Stomach smooth muscle (tissue), 2 donors: ENCODE data around the gene RABGEF1.
"Not testable (repeated sequence)": the region's sequence is repeated elsewhere in the genome, so short reads cannot be mapped to it uniquely, and the experiment has no call there.

ENCODE experiments used
- H3K27ac ChIP-seq: one replicate; pipeline ENCODE4 v1.7.0; 2013; ENCODE audit warnings: mild to moderate bottlenecking, low read length, inconsistent platforms
- H3K27me3 ChIP-seq, 2 donors: one replicate each; pipeline ENCODE4 v1.7.0; 2013; ENCODE audit warnings: low read length in 2 of 2; ENCODE audit not compliant: insufficient read depth in 2 of 2, control insufficient read depth in 1 of 2
- H3K36me3 ChIP-seq, 2 donors: one replicate each; pipeline ENCODE4 v1.7.0; 2013; ENCODE audit warnings: low read length in 2 of 2; ENCODE audit not compliant: control insufficient read depth in 2 of 2, insufficient read depth in 2 of 2
- H3K4me1 ChIP-seq: one replicate; pipeline ENCODE4 v1.7.0; 2013; ENCODE audit warnings: low read length; ENCODE audit not compliant: control insufficient read depth, insufficient read depth
- H3K4me3 ChIP-seq, 2 donors: one replicate each; pipeline ENCODE4 v1.7.0; 2013; ENCODE audit warnings: low read length in 2 of 2
- H3K9ac ChIP-seq, 2 donors: one replicate each; pipeline ENCODE4 v1.7.0; 2013; ENCODE audit warnings: low read length in 2 of 2, mild to moderate bottlenecking in 1 of 2
- H3K9me3 ChIP-seq, 2 donors: one replicate each; pipeline ENCODE4 v1.7.0; 2013; ENCODE audit warnings: low read length in 2 of 2; ENCODE audit not compliant: control insufficient read depth in 2 of 2
- donor health status: healthy.
- donor health status: Pancreatic carcinoma.

RABGEF1 gene

DNA sequence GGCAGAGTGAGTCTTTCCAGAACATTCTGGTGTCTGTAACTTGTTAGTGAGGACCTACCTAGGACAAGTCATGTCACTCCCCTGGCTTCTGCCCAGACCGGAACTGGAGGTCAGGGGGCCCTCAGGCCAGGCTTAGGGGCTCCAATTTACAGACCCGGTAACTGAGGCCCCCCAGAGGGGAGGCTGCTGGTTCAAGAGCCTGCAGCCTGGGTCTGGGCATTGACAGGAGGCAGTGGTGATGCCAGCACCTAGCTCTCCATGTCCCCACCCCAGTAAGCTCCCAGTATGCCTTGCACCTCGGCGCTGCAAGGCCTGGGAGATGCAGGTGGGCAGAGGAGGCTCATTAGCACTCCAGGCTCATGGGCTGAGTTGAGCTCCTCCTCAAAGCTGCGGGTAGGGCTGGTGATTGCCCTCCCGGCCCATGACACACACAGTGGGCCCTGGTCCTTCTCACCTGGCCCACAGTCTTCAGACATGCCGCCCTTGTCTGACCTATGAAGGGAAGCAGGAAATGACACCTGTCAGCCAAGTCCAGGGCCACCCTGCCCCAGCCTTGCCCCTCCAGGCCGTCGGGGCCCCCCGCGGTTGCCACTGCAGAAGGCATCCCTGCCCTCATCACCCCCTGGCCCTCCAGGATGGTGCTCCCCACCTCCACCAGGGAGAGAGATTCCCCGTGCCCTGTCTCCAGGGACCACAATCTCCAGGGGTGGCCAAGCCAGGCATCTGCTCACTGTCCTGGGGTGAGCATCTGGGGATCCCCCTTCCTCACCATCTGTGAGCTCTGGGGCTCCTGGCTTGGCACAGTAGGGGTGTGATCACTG lies 92.2 kb downstream of the RABGEF1 start:
- H3K9ac ChIP-seq, result no peak overlapping the region
- no peaks in the 10 kb centered on the region for H3K4me1 ChIP-seq
- H3K9me3 ChIP-seq, result no peaks in the 10 kb centered on the region
- H3K36me3 ChIP-seq, result no peaks in the 10 kb centered on the region
- H3K27me3 ChIP-seq, result no peaks in the 10 kb centered on the region
- H3K4me3 ChIP-seq, result no peak overlapping the region
- no peak overlapping the region for H3K27ac ChIP-seq

GRCh38 chr7:66837007-66837406 lies 96.5 kb downstream of the RABGEF1 start:
- Histone ChIP-seq H3K9ac (no peak overlapping the region), H3K9me3 (no peaks in the 10 kb centered on the region), H3K27ac (no peak overlapping the region), H3K4me1 (no peaks in the 10 kb centered on the region), H3K4me3 (no peak overlapping the region), H3K36me3 (no peaks in the 10 kb centered on the region), H3K27me3 (no peaks in the 10 kb centered on the region)

DNA sequence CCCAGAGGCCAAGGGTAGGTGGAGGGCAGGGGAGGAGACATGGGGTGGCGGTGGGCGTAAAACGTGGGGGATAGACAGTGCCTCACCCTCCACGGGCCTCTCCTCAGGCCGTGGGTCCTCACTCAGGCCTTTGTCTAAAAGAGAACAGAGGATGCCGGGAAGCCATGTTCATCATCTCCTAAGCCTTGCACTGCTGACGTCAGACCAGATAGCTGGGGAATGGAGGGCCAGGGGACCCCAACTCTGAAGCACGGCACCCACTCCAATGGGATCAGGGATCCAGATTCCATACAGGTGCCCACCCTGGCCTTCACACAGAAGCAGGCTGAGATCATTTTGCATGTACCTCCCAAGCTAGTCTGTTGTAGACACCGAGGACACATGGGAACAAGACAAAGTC lies 97.1 kb downstream of the RABGEF1 start:
- Histone ChIP-seq H3K9me3 (no peaks in the 10 kb centered on the region), H3K9ac (no peak overlapping the region), H3K4me1 (no peaks in the 10 kb centered on the region), H3K4me3 (no peak overlapping the region), H3K27ac (no peak overlapping the region), H3K36me3 (no peaks in the 10 kb centered on the region), H3K27me3 (no peaks in the 10 kb centered on the region)

- no peaks in the 10 kb centered on the region for H3K4me1 ChIP-seq
- no peaks in the 10 kb centered on the region for H3K9me3 ChIP-seq
- no peaks in the 10 kb centered on the region for H3K27me3 ChIP-seq
- H3K27ac ChIP-seq, result no peak overlapping the region
- no peak overlapping the region for H3K9ac ChIP-seq
- no peaks in the 10 kb centered on the region for H3K36me3 ChIP-seq
- H3K4me3 ChIP-seq, result no peak overlapping the region
These were observed 99.3 kb downstream of the RABGEF1 start for GRCh38 chr7:66839814-66840213.

GRCh38 chr7:66840316-66840715 lies 99.8 kb downstream of the RABGEF1 start:
- no peaks in the 10 kb centered on the region for H3K27me3 ChIP-seq
- no peak overlapping the region for H3K27ac ChIP-seq
- no peaks in the 10 kb centered on the region for H3K9me3 ChIP-seq
- H3K4me1 ChIP-seq, result peaks cover 2% of the 10 kb centered on the region
- no peak overlapping the region for H3K4me3 ChIP-seq
- H3K36me3 ChIP-seq, result no peaks in the 10 kb centered on the region
- H3K9ac ChIP-seq, result no peak overlapping the region

- Histone ChIP-seq H3K4me1 (peaks cover 7% of the 10 kb centered on the region), H3K27ac (no peak overlapping the region), H3K9ac (no peak overlapping the region), H3K36me3 (no peaks in the 10 kb centered on the region), H3K4me3 (no peak overlapping the region), H3K9me3 (no peaks in the 10 kb centered on the region), H3K27me3 (no peaks in the 10 kb centered on the region)
These were observed 101.4 kb downstream of the RABGEF1 start for GRCh38 chr7:66841898-66842297.

- peak overlapping the region in 1 of 2 donors; percentile 86 for H3K4me3 ChIP-seq
- H3K4me1 ChIP-seq, H3K9ac ChIP-seq, H3K9me3 ChIP-seq, H3K36me3 ChIP-seq, H3K27me3 ChIP-seq, H3K27ac ChIP-seq: not testable (repeated sequence)
These were observed 103.0 kb downstream of the RABGEF1 start for GRCh38 chr7:66843492-66843891.

DNA sequence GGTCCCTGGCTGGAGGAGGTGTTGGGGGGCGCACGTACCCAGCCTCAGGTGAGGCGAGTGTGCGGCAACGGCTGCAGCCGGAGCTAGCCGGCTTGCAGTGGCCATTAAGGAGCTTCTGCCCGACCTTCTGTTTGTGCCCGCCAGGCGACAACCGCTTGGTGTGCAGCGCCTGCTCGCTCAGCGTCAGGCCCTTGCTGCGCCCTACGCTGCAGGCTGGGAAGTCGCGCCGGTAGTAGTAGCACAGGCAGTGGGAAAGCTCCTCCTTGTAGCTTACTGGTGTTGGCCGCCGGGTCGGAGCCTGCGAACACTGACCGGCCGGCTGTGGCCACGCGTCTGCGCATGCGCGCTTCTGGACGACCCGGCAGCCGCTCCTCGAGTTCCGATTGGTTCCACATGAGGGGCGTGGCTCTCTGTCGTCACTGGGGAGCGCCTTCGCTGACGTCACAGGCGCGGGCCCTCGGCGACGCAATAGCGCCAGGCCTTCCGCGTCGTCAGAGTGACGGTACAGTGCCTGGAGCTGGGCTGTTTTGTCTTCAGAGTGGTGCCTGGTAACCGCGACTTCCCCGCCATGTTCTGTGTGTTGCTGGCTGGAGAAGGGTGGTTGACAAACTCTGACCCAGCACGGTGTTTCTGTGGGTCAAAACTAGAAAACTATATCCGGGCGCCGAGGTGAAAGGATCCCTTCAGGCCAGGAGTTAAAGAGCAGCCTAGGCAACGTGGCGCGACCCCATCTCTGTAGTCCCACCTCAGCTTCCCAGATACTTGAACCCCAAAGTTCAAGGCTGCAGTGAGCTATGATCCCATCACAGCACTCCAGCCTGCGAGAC lies 104.2 kb downstream of the RABGEF1 start:
- H3K27me3 ChIP-seq, result no peaks in the 10 kb centered on the region
- peak overlapping the region; percentile 84 to 99 for H3K9ac ChIP-seq
- peak overlapping the region; percentile 98 for H3K27ac ChIP-seq
- no peaks in the 10 kb centered on the region for H3K36me3 ChIP-seq
- peak overlapping the region; percentile 86 to 98 for H3K4me3 ChIP-seq
- H3K4me1 ChIP-seq, result peaks cover 7% of the 10 kb centered on the region
- H3K9me3 ChIP-seq, result no peaks in the 10 kb centered on the region

- Histone ChIP-seq H3K9ac (peak overlapping the region; percentile 84 to 99), H3K27me3 (no peaks in the 10 kb centered on the region), H3K4me3 (peak overlapping the region; percentile 86 to 98), H3K36me3 (no peaks in the 10 kb centered on the region), H3K27ac (peak overlapping the region; percentile 98), H3K4me1 (peaks cover 7% of the 10 kb centered on the region), H3K9me3 (no peaks in the 10 kb centered on the region)
These were observed 105.0 kb downstream of the RABGEF1 start for GRCh38 chr7:66845379-66846095.

- not testable (repeated sequence) for H3K27ac ChIP-seq, H3K4me3 ChIP-seq, H3K9ac ChIP-seq, H3K36me3 ChIP-seq, H3K9me3 ChIP-seq, H3K27me3 ChIP-seq, H3K4me1 ChIP-seq
These were observed 105.5 kb downstream of the RABGEF1 start for GRCh38 chr7:66846096-66846445.
